ENCODE results near the gene SNTG2.
"Not testable (repeated sequence)": the region's sequence is repeated elsewhere in the genome, so short reads cannot be mapped to it uniquely, and the experiment has no call there.

The SNTG2 gene

GRCh38 chr2:1394709-1395408 lies 444.2 kb downstream of the SNTG2 start:
- no peak for DNase-seq

DNA sequence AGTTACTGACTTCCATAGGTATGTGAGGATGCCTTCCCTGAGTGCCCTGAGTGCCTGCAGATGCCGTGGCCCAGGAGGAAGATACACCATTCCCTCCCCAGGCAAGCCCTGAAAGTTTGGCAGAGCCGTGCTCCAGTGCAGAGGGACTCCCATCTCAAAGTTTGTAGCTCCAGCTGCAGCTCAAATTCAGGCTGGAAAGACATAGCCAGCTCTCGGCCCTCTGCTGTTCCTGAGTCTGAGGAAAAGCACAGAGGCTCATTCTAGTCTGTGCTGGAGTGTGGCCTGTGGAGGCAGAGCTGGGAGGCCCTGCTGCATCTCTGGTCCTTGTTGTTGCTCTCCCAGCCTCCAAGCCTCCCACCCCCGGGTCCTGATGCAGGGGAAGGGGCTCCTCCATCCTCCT lies 446.7 kb downstream of the SNTG2 start:
- no peak for DNase-seq

- no peak for DNase-seq
Measured at GRCh38 chr2:1398191-1398590, 447.5 kb downstream of the SNTG2 start.

- no peak for DNase-seq
Measured at GRCh38 chr2:1400943-1401735, 450.5 kb downstream of the SNTG2 start.

DNA sequence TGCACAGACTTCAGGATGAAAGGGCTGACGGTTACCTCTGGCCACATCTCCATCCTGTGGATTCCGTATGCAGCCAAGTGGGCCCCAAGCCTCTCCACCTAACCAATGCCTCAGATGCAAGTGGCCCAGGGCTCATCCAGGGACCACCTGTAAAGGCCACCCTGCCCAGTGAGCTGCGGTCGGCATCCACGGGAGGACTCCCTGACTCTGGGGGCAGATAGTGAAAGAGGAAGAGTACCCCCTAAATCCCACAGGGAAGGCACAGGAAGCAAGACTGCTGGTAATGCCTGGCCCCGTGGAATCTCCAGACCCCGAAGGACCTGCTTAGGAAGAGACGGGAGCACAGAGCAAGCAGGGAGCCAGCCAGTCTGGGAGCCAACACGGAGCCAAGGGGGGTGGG lies 451.4 kb downstream of the SNTG2 start:
- no peak for DNase-seq

DNA sequence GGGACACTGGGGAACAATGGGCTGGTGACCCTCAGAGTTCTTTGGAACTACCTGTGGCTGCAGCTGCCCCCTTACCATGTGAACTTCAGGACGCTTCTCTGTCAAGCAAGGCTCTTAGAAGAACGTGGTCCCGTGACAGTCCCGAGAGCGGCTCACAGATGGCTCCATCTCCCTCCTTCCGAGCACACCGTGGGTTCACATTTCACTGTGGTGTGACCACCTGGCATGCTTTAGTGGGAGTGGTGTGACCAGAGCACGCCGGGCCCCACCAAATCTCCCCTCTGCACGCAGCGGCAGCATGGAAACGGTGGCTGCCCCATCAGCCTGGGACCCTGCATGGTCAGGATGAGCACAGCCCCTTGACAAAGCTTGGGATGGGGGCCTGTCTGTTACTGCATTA lies 452.9 kb downstream of the SNTG2 start:
- DNase-seq: no peak

DNA sequence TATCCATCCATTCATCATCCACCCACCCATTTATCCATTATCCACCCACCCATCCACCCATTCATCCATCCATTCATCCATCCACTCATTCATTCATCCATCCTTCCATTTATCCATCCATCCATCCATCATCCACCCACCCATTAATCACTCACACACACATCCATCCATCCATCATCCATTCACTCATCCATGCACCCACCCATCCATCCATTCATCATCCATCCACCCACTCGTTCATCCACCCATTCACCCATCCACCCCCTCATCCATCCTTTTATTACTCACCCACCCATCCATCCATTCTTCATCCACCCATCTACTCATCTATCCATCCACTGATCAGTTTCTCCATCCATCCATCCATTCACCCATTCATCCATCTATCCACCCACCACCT lies 454.5 kb downstream of the SNTG2 start:
- DNase-seq: no peak

DNA sequence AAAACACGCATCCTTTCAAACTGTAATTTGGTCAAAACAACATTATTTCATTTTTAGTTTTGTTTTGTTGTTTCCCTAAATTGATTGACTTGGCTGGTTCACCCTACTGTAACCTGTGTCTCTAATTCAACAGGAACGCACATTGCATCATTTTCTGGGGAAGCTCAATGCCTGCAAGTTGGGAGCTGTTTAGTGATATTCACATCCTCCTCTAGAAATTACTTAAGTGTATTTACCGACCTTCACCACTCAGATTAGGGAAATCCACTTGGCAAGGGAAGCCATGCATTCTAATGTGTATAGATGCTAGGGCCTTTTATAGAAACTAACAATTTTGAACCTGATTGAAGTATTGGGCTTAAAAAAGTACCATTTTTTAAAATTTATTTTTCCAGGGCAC lies 455.3 kb downstream of the SNTG2 start:
- no peak for DNase-seq

DNA sequence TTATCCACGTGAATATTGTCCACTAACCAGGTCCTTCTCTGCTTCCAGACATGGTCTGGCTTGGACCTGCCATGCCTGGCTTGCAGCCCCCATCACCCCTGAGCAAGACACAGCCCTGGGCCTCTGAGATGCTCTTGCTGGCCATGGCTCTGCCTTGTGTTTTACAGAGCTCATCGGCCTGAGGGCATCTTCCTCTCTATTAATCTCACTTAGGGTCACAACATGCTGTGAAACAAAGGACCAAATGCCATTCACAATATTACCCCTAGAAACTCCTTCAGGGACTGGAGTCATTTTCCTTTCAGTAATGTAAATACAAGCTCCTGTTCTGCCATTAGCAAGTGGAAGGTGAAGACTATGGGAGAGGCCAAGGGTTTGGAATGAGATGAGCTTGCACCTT lies 455.8 kb downstream of the SNTG2 start:
- no peak for DNase-seq

DNA sequence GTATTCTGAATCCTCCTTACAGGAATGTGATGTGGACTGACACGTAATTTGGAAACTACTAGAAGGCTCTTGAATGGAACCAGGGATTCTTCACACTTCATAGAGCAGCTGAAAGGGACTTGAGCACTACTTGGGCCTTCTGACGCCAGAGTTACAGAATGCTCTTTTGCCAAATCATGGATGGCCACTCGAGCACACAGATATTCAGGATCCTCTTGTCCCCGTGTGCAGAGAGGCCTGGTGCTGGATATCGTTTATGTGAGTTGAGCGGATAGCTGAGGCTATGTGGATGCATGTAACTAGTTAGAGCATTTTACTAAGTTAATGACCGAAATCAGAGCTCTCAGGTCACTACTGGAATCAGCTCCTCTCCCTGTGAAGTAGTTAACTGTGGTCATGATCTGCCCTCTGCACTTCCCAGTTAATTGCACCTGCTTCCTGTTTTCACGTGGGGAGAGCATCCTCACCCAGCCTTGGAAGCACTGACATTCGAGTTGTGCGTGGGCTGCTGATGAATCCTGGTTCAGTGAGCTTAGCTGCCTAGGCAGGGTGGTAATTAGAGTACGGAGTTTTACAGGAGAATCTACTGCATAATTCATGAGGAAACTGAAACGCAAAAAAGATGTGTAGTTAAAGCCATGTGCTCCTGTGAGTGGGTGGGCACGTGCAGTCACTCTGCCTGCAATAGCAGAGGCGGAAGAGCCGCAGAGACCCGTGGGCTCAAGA lies 457.5 kb downstream of the SNTG2 start:
- no peak for DNase-seq

DNA sequence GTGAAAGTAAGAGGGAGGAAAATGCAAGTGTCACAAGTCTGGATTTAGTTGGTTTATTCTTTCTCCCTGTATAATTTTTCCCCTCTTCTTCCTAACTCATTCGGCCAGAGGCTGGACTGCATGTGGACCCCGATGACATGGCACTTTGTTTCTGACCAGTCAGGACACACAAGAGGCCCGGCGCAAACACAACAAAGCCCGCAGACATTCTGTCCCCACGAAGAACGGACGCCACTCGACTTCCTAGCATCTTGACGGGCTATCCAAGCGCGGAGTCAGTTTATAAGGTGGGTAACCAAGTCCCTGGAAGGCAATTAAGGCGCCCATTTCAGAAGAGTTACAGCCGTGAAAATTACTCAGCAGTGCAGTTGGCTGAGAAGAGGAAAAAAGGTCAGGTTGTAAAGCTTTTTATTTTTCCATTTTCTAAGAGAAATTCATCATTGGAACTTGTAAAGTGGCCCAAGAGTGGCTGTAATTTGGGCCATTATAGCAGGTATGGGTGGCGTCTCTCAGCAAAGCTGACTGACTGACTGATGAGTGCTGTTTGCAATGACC lies 462.6 kb downstream of the SNTG2 start, which contains the start of gene TPO:
Gene TPO, plus strand, starts transcription at position 308 of the 555 bp plus-strand sequence. CDS start 946 bp downstream, outside the sequence.
- DNase-seq: no peak

- DNase-seq: no peak
Measured at GRCh38 chr2:1414121-1414520, 463.5 kb downstream of the SNTG2 start.

DNA sequence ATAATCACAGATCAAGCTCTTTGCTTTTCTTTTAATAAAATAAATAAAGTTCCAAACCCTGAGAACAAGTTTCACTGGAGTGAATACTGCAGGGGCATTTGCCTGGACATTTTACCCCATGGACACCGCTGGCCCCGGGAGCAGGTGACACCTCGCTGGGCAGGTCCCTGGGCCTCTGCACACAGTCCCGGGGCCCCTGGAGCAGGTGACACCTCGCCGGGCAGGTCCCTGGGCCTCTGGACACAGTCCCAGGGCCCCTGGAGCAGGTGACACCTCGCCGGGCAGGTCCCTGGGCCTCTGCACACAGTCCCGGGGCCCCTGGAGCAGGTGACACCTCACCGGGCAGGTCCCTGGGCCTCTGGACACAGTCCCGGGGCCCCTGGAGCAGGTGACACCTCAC lies 464.3 kb downstream of the SNTG2 start:
- not testable (repeated sequence) for DNase-seq

DNA sequence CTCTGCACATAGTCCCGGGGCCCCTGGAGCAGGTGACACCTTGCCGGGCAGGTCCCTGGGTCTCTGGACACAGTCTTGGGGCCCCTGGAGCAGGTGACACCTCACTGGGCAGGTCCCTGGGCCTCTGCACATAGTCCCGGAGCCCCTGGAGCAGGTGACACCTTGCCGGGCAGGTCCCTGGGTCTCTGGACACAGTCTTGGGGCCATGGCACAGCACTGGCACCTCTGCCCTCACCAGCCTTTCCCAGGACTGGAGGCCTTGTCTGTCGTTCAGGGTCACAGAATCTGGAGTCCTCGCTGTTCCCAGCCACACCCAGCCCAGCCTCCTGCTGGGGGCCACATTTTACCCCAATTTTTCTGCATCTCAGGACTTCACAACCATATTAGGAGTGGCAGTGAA lies 464.9 kb downstream of the SNTG2 start:
- DNase-seq: no peak

All from DMS53 (cell line).